ENCODE results near the gene CCDC93. TPM values are rescaled to one million over a fixed set of nuclear protein-coding genes. Genes with fewer than 3 reads are reported as not detected.
"Not testable (repeated sequence)": the region's sequence is repeated elsewhere in the genome, so short reads cannot be mapped to it uniquely, and the experiment has no call there.

CCDC93 gene
- total RNA-seq, 1 experiment from 2014 or later: 15.3 TPM

- DNase-seq (ENCODE audit: low read depth): no peak
These were observed 56.3 kb downstream of the CCDC93 start for GRCh38 chr2:117957616-117958015.

- no peak for DNase-seq (ENCODE audit: low read depth)
These were observed 57.7 kb downstream of the CCDC93 start for GRCh38 chr2:117956036-117956796.

GRCh38 chr2:117953231-117953630 is 60.6 kb downstream of the CCDC93 start:
- no peak for DNase-seq (ENCODE audit: low read depth)

GRCh38 chr2:117952701-117953100 is 61.2 kb downstream of the CCDC93 start:
- DNase-seq (ENCODE audit: low read depth): no peak

- no peak for DNase-seq (ENCODE audit: low read depth)
These were observed 61.6 kb downstream of the CCDC93 start for GRCh38 chr2:117952228-117952627.

- no peak for DNase-seq (ENCODE audit: low read depth)
These were observed 64.1 kb downstream of the CCDC93 start for GRCh38 chr2:117949806-117950205.

- DNase-seq (ENCODE audit: low read depth): no peak
These were observed 65.3 kb downstream of the CCDC93 start for GRCh38 chr2:117948615-117949014.

GRCh38 chr2:117945296-117945695 is 68.6 kb downstream of the CCDC93 start:
- no peak for DNase-seq (ENCODE audit: low read depth)

- no peak for DNase-seq (ENCODE audit: low read depth)
These were observed 69.1 kb downstream of the CCDC93 start for GRCh38 chr2:117944816-117945215.

GRCh38 chr2:117943013-117943672 is 70.7 kb downstream of the CCDC93 start:
- DNase-seq (ENCODE audit: low read depth): no peak

- no peak for DNase-seq (ENCODE audit: low read depth)
These were observed 71.3 kb downstream of the CCDC93 start for GRCh38 chr2:117942551-117942950.

- no peak for DNase-seq (ENCODE audit: low read depth)
These were observed 72.2 kb downstream of the CCDC93 start for GRCh38 chr2:117941693-117942092.

- no peak for DNase-seq (ENCODE audit: low read depth)
These were observed 73.4 kb downstream of the CCDC93 start for GRCh38 chr2:117940436-117940835.

- DNase-seq (ENCODE audit: low read depth): no peak
These were observed 75.3 kb downstream of the CCDC93 start for GRCh38 chr2:117938611-117939010.

GRCh38 chr2:117936871-117937428 is 76.9 kb downstream of the CCDC93 start:
- DNase-seq (ENCODE audit: low read depth): no peak

GRCh38 chr2:117935954-117936353 is 77.9 kb downstream of the CCDC93 start:
- no peak for DNase-seq (ENCODE audit: low read depth)

GRCh38 chr2:117935456-117935855 is 78.4 kb downstream of the CCDC93 start:
- no peak for DNase-seq (ENCODE audit: low read depth)

GRCh38 chr2:117933884-117934354 is 80.0 kb downstream of the CCDC93 start:
- no peak for DNase-seq (ENCODE audit: low read depth)

GRCh38 chr2:117931978-117932377 is 81.9 kb downstream of the CCDC93 start:
- no peak for DNase-seq (ENCODE audit: low read depth)

GRCh38 chr2:117931266-117931665 is 82.6 kb downstream of the CCDC93 start:
- no peak for DNase-seq (ENCODE audit: low read depth)

- no peak for DNase-seq (ENCODE audit: low read depth)
These were observed 83.1 kb downstream of the CCDC93 start for GRCh38 chr2:117930775-117931174.

GRCh38 chr2:117923471-117923870 is 90.4 kb downstream of the CCDC93 start:
- not testable (repeated sequence) for DNase-seq (ENCODE audit: low read depth)

- DNase-seq (ENCODE audit: low read depth): no peak
These were observed 92.3 kb downstream of the CCDC93 start for GRCh38 chr2:117921520-117921919.
